ENCODE measurements around the gene IGF1.

The IGF1 gene

DNA sequence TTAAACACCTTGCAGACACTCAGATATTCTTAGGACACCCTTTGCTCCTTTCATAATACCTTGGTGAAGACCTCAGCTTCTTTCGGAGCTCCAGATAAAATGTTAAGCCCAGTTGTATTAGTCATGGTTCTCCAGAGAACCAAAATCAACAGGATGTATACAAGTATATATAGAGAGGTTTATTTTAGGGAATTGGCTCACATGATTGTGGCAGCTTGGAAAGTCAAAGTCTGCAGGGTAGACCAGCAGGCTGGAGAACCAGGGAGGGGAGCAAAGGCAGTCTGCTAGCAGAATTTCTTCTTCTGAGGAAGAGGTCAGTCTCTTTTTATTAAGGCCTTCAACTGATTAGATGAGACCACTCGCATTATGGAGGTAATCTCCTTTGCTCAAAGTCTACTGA, 6.9 kb upstream of the IGF1 start:
- no peak for DNase-seq

DNA sequence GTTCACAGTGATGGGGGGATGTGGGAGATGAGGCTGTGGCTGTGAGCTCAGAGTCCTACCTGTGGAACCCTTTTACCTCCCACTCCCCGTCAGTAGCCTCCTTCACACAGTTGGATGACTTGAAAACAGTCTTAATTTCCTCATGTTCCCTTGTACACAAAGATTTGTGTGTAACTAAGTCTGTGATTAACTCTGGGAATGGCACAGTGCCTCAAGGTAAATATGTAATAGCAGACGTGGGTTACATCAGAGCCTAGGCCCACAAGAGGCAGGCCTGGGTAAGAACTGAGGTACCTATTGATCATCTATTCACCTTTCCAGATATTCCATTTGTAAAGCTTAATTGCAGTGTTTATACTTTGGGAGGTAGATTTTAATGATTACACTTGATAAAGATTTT, 5.8 kb upstream of the IGF1 start:
- DNase-seq = no peak

DNA sequence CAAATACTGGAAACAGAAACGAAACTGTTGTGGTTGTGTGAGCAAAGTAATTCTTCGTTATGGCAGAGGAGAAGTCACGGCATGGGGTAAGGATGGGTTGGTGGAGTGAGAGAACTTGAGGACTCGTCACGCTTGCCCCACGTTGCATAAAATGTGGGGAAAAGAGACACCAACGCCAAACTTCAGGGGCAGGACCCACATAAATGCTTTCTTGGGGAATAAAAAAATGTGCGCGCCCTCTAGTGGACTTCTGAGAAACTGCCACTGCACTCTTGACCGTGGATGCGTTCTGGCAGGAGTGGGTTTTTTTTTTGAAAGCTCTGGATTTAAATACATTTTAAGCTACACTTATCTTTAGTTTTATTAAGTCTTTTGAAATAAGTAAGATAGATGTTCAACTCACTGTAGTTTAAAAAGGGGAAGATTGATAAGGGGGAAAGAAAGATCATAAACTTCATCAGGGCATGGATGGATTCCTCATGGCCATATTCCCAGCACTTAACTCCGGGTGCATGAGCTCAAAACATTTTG, 4.1 kb upstream of the IGF1 start:
- peak; percentile 8 for DNase-seq

DNA sequence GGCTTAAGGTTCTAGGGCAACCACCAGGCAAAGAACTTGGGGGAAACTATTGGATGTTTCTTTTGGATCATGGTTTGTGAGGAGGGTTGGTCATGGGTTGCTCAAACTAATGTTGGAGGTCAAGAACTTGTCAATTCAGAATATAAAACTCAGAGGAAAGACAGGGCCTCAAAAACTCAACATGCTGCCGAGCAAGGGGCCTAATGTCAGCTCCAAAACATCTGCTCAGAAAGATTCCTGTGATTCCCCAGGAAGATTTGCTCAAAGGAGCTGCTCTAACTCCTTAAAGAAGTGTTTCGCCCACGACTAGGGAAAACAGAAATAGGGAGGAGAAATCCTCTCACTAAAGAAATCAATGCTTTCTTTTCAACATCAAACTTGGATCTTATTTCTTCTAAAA, 3.7 kb upstream of the IGF1 start:
- no peak for DNase-seq

DNA sequence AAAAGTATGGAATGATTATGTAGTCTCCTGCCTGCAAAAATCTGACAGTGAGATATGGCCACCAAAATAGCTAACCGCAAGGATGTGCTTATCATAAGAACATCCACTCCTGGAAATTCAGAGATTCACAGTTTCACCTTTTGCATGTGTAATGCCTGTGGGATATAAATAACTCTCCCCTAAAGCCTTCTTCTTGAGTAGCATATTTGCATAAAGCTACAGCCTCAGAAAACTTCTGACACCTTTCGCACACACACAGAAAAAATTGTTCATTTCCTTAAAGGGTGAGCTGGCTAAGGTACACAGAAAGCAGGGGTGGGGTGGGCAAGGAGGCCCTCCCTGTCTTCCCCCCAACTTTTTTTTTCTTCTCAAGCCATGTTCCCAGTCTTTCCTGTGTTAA, 3.1 kb upstream of the IGF1 start:
- DNase-seq = no peak

DNA sequence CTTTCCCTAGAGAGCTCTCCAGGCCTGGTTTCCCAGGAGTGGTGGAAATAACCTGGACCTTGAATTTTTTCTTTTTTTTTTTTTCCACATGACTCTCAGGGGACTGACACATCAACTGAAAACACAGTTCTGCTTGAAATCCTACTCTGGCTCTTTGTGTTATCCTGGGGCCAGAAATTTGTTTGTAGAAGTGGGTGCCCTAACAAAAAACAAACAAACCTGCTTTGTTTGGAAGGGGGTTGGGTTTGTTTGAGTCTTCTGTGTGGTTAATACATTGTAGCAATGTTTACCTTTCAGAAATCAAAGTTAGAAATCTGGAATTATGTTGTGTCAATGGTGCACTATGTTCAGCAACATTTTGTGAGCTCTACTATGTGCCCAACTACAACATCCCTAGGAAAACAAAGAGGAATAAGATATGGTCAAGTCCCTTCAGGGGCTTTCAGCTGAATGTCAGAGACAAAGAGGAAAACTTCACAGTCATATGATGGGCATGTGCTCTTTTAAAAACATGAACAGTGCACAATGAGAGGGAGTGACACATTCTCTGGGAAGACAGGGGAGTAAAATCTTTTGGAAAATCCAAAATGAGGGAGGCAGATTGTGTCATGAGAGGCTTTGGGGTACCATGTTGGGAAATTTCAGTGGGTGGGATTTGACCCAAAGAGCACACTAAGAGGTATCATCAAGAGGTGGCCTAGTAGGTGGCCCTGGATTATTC, 1.5 kb upstream of the IGF1 start:
- no peak for DNase-seq

DNA sequence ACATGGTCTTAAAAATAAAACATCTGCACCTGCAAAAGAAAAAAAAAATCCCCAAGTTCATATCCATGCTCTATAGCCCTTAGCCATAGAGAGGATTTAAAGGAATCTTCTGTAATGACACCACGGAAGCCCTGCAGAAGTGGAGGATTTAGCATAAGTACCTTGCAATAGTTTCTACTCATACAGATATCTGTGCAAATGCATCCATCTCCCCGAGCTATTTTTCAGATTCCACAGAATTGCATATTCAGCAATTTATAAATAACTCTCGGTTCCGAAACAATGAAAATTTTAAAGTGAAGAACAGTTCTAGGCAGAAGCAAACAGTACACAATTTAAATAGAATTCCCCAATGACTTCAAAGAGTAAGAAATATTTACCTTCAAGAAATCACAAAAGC, 424 bp downstream of the IGF1 start:
- no peak for DNase-seq

DNA sequence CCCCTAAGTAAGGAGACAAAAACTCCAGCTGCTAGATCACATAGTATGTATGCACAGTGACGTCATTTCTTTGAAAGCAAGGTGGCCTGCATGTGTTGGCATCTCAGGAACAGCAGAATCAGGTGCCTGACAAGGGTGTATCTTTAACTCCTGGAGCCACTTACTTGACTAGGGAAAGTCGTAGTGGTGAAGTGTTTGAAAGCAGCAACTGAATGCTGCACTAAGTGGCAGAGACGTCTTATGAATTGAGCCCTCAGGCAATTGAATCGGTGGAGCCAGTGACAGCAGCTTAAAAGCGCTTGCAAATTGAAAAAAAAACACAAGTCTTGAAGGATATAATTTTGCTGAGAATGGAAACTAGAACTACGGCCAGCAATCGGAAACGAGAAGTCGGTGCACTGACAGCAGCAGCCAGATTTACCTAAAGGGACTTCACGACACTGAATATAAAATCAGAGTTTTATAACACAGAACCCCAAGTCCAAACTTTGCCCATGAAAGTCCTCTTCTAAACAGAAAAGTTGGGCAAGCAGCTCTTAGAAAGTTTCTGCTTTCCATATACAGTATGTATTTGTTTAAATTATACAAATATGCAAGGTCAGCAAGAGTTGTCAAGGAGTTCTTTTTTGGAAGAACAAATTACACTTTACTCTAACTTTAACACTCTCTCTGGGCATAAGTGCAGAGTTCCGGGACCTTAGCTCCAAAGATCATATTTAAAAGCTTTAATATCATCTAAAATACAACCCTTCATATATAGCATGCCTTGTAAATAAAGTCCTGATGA, 1.1 kb downstream of the IGF1 start:
- no peak for DNase-seq

DNA sequence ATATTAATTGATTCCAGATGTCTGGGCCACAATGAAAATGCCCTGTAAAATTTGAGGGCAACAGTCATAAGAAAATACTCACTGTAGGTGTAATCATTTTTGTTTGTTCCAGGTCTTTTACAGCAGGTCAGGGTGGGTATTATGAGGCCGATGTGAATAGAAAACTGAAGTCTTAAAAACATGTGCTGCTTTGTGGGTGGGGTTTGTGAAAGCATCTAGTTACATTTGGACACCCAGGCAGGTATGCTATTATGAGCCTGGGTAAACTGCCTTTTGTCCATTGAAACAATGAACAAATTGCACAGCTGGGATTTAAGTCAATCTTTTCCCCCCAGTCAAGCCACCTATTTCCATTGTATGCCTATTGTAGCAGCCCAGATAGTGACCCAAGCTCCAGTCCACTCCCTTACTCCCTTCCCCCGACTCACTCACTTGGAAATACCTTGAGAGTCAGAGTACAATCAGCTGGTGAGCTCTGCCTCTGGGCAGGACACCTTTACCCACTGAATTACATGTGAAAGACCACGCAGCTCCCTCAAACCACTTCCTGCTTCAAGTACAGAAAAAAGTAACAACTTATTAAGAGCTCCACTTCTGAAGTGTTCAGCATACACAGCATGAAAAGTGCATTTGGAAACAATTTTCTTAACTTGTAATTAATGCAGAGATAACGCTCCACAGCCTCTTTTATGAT, 1.8 kb downstream of the IGF1 start:
- no peak for DNase-seq

DNA sequence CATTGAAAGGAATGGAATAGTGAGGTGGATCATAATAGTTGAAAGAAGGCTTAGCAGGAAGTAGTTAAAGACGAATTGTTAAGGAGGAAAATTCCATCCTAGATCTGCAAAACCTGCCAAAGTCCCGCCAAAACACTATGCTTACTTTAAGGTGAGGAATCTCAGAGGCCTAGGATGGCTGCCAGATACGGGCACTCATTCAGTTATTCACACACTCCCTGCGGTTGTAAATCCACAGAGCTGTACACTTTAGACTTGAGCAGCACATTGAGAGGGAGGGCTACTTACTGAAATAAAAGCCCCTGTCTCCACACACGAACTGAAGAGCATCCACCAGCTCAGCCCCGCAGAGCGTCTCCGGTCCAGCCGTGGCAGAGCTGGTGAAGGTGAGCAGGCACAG, 5.0 kb downstream of the IGF1 start:
- no peak for DNase-seq

DNA sequence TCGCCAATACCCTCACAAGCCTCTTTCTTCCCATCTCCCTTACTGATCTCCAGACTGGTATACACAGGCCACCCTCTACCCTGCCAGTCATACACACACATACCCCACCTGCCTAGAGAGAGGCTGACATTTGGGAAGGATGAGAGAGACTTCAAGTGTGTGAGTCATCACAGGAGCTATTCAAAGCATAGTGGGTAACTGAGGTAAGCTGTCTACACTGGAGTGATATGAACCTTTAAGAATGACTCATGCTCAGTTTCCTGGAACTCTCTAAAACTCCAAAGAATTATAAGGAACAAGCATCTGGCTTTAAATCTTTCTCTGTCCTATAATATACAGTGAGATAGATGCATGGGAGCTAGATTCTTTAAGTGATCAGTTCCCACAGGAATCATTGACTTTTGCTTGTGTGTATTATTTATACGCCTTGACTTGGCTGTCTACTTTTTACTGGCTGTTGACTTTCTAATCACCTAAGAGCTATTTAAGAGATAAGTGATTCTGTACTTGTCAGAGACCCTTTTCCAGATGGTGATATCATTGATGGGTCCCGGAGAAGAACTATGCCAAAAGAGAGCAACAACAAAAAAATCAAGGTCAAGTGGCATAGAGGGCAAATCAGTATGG, 5.8 kb downstream of the IGF1 start:
- no peak for DNase-seq

DNA sequence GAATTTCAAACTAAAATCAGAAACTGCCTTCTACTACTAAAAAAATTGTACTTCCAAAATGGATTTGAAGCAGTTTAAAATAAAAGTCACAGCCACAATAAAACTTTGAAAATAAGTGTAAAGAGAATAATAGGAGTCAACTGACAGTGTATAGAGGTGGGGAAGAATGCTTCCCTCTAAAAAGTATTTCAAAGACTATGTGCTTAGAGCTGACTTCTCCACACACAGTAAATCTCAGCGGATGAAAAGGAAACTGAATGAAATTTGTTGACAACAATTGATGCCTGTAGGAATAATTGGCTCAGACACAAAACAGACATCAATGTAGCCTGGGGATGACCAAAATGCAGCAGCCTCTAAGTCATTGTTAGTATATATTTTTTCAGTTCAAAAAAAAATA, 7.9 kb downstream of the IGF1 start:
- no peak for DNase-seq

DNA sequence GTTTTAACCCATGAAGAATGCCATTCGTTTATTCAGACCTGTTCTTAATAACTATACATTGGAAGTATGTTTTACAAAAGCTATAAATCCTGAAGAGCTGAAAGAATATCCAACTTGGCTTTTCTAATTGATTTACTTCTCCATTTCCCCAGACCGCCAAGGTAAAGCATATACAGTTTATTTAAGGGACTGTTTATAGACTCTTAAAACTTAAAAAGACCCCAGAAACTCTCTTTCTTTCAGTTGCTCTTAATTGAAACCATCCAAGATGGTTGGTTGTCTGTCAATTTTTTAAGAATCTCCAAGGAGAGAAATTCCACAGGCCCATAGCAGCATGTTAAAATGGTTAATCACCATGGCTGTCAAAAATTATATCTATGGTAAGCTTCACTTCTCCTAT, 8.8 kb downstream of the IGF1 start:
- no peak for DNase-seq

DNA sequence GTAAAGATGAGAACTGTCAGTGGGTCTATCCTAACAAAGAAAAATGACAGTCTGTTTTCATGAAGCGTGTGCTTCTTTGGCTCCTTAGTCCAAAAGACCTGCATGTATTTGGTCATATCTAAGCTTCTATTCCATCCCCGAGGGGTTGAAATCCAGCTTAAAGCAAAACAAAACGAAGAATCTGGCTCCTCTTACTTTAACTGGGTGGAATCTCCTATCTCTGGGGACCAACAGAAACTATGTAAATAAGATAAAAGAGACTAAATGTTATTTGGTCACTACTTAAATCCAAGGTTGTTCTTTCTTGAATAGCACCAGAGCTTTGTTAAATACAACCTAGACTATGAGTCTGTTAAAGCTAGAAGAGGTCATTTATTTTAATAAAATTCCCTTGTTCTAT, 9.4 kb downstream of the IGF1 start:
- no peak for DNase-seq

DNA sequence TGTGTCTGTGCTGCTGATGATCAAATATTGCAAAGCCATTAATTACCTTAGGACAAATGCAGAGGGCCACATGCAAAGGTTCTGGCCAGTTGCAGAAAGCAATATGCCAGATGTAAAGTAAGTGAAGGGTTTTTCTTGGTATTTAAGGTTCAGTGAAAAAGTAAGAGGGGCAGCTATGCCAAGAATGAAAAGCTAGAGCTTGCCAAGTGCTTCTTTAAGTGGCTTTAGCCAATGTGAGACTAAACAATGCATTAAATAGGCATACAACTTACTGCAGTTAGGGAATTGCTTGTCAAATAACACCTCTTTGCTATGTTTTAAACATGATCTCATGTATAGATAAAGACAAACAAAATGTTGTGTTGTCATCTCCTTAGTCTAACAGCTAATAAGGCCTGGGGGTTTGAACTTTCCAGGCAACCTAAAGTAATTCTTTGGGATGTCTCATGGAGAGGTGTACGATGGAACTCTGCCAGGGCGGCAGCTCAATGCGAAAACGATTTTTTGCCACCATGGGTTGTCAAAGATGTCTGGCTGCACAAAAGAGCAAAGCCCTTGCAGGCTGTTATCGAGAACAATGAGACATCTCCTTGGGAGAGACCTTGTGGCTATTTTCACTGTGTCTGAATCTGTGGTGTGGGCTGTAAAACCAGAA, 12.0 kb downstream of the IGF1 start:
- no peak for DNase-seq

DNA sequence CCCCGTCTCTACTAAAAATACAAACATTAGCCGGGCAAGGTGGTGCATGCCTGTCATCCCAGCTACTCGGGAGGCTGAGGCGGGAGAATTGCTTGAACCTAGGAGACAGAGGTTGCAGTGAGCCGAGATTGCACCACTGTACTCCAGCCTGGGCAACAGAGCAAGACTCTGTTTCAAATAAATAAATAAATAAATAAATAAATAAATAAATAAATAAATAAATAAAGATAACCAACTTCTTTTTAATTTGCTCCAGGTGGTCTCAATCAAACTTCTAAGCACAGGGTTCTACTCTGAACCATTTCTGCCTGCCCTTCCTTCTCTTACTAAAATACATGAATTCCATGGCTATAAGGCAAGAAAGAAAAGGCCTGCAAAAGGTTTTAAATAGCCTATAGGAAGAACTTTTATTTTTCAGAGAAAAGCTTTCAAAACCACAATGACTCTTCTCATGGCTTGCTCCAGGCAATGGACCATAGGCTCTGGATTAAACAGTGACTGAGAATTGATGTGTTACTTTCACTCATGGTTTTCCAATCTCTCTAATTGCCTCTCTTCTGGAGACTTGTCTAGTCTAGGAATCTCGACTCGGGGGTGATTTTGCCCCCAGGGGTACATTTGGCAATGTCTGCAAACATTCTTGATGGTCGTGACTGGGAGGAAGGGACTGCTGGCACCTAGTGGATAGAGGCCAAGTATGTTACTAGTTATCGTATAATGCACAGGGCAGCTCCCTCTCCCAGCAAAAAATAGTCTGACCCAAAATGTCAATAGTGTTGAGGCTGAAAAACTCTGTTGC, 14.4 kb downstream of the IGF1 start:
- DNase-seq = no peak

DNA sequence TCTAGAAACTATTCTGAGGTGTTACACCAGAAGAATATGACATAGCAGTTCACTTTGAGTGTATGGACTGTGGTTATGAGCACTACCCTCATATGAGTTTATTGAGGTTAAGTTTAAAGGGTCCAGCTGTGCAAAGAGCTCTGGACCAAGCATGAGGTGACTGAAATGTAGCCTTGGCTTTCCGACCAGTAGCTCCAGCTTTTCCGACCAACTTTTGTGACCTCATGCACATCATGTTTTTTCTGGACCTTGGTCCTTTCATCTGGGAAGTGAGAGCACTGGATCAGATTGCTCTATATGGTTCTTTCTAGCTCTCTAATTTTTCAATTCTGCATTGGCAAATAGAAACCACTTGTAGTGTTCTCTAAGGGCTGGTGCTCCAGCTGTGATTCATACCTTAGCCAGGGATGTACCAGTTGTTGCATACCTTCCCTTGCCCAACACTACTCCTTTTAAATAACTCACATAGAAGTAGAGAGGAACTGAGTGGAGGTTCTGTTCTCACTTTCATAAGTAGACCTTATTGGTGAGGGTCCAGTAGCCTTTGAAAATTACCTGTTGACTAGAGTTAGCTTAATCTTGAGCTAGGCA, 16.6 kb downstream of the IGF1 start:
- no peak for DNase-seq

DNA sequence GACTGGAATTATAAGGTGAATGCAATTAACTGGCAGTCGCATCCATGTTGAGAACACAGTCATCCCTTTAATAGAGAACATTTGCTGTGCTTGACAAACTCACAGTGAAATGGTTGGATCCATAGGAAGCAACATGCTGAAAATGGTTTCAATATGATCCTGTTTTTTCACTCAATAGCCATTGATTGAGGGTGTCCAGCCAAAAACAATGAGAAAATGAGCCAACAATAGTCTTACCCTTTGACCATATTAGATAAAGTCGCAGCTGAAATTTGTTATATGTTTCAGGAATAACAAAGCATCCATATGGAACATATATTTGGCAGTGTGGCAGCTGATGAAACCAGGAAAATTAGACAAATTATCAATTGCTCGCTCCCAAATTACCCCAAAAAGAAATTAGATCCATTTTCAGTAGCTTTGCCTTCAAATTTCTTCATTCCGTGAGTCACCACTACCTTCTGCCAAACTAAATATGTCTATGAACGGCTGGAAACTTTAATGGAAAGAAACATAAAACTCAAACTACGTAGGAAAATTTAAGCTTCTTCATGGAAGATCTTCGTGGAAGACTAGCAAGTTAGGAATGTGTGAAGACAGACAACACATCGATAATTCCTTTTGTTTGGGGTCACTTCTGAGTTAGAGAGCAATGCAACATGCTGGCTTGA, 17.4 kb downstream of the IGF1 start:
- no peak for DNase-seq

DNA sequence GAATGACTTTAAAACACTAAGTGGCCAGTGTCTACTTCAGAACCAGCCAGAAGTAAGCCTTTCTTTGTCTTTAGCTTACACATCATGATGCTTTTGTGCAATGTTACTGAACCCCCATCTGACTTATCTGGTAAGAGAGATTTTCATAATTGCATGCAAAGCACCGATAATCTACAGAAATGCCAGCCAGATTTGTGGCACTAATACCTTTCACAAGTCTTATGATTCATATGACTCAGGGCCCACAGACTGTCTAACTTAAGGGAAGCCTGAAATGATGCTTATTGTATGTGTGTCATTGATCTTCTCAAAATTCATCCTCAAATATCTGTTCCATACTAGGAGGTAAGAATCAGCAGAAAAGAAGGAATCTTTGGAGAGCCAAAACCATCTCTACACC, 18.0 kb downstream of the IGF1 start:
- no peak for DNase-seq

DNA sequence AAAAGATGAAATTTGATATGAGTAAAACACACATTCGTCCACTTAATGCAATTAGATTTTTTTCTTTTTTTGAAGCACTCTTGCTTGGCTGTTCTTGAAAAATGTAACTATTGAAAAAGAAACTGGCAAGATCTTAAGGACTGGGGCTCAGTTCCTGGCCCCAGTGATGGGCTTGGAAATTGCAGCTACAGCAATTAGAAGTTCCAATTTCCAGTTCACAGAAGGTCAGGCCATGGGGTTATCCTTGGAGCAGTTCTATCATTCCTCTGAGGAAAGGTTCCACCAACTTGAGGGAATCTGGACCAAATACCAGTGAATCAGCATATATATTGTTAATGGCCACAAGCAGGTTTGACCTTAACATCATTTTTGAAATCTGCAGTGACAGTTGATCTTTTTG, 18.9 kb downstream of the IGF1 start:
- no peak for DNase-seq

DNA sequence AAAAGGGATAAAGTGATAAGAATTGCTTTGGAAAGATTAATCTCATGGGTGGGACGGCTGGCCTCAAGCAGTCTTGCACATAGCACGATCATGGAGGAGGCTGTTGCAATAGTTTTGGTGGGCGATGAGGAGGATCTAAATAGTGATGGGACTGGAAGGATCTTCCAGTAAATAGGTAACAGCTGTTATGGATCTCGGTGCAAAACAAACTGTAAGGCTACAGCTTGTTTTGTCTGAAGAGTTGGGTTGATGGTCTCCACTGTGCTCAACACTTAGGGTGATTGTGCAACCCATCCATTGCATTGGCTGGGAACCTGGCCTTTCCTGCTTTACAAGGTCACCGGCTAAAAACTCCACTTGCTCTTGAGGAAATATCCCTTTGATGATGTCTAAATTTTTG, 21.0 kb downstream of the IGF1 start:
- DNase-seq = no peak

Measured in NCI-H446 treated with DMSO at 0.1 percent for 48 hours (cell line).